GM18520 (cell line): ENCODE measurements around the gene VAMP2.

Experiments used
- ATAC-seq: cut with Tn5 transposase; IDR thresholded peaks from one replicate; pipeline ENCODE4 v1.9.1; 2021; ENCODE audit not compliant: unreplicated experiment

Gene VAMP2

GRCh38 chr17:8124350-8125153 is 38.2 kb downstream of the VAMP2 start:
- ATAC-seq, result no peak

GRCh38 chr17:8123695-8124349 is 38.9 kb downstream of the VAMP2 start, which contains the start of gene HES7:
Gene HES7, minus strand, starts transcription at chr17:8124106. Its CDS starts 22 bp downstream, at chr17:8124084.
- ATAC-seq, result no peak

- ATAC-seq, result no peak
Observed at GRCh38 chr17:8122924-8123694, 39.6 kb downstream of the VAMP2 start.

- ATAC-seq, result no peak
Observed at GRCh38 chr17:8122422-8122923, 40.3 kb downstream of the VAMP2 start.

- peak; percentile 17 for ATAC-seq
Observed at GRCh38 chr17:8121681-8122421, 40.9 kb downstream of the VAMP2 start.

GRCh38 chr17:8121407-8121680 is 41.4 kb downstream of the VAMP2 start:
- ATAC-seq, result no peak

- no peak for ATAC-seq
Observed at GRCh38 chr17:8120520-8121406, 42.0 kb downstream of the VAMP2 start.

- peak; percentile 29 for ATAC-seq
Observed at GRCh38 chr17:8119581-8120519, 42.9 kb downstream of the VAMP2 start.

- ATAC-seq, result peak; percentile 22
Observed at GRCh38 chr17:8118769-8119580, 43.8 kb downstream of the VAMP2 start.

GRCh38 chr17:8117980-8118768 is 44.6 kb downstream of the VAMP2 start, which contains the start of gene ALOXE3:
Gene ALOXE3, minus strand, starts transcription at chr17:8118514. Its CDS starts 524 bp downstream, at chr17:8117990.
- no peak for ATAC-seq

GRCh38 chr17:8117367-8117979 is 45.3 kb downstream of the VAMP2 start:
- no peak for ATAC-seq

GRCh38 chr17:8116776-8117175 is 46.0 kb downstream of the VAMP2 start:
- ATAC-seq, result no peak

- no peak for ATAC-seq
Observed at GRCh38 chr17:8110907-8111306, 51.8 kb downstream of the VAMP2 start.

GRCh38 chr17:8110456-8110804 is 52.3 kb downstream of the VAMP2 start:
- ATAC-seq, result no peak

GRCh38 chr17:8109661-8110455 is 52.9 kb downstream of the VAMP2 start:
- no peak for ATAC-seq
